Activated CD4-positive, CD25-positive, alpha-beta regulatory T cell treated with anti-CD3 and anti-CD28 coated beads, Interleukin-2, amount 50 U/mL, for 16 hours (primary cell): ENCODE data around the gene SLC25A40.
"Not testable (repeated sequence)": the region's sequence is repeated elsewhere in the genome, so short reads cannot be mapped to it uniquely, and the experiment has no call there.

Source experiments
- DNase-seq: peaks from one replicate; pipeline ENCODE4 v3.0.0-alpha.2; 2020; ENCODE audit warnings: low read depth, low spot score

The SLC25A40 gene

GRCh38 chr7:87872346-87872745, 3.8 kb downstream of the SLC25A40 start:
- DNase-seq: no peak

DNA sequence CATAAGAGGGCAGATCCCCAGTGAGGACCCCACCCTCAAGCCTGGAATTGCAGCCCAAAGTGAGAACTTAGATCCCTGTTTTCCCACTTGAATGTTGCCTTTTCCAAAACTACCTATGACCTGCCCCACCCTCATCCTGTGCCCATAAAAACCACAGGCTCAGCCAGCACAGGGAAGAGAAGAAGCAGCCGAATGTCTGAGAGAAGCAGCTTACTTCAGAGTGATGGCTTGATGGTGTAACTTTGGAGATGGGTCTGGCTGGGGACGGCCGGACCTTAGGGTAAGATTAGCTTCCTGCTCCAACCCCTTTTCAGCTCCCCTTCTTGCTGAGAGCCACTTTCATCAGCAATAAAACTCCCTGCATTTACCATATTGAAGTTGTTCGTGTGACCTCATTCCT, 5.7 kb downstream of the SLC25A40 start:
- DNase-seq: no peak

GRCh38 chr7:87866533-87866932, 9.6 kb downstream of the SLC25A40 start:
- not testable (repeated sequence) for DNase-seq

GRCh38 chr7:87866089-87866488, 10.1 kb downstream of the SLC25A40 start:
- DNase-seq: no peak

DNA sequence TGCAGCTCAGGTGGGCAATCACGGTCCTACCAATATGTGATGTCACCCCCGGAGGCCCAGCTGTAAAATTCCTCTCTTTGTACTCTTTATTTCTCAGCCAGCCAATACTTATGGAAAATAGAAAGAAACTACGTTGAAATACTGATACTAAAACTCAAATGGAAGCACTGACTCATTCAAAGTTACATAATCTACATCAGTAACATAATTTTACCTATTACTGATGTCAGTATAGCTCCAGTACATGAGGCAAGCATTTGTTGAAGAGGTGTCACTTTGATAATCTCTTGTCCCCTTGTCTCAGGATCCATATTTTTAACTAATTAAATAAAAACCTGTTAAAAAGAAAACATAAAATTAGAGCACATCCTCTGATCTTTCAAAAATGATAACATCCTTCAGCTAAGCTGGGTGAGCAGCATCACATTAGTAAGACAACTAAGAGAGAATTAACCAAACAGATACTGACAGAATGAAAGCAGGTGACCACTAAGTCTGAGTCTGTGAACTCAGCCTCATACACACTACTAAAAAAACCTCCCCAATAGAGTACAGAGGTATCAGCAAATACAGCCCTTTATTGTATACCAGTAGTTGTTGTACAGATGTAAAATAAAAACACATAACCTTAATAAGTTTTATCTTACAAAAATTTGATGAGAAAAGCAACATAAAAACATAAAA, 17.6 kb downstream of the SLC25A40 start:
- no peak for DNase-seq

- DNase-seq: no peak
Observed at GRCh38 chr7:87853237-87853864, 22.8 kb downstream of the SLC25A40 start.

- no peak for DNase-seq
Observed at GRCh38 chr7:87852306-87852705, 23.9 kb downstream of the SLC25A40 start.

DNA sequence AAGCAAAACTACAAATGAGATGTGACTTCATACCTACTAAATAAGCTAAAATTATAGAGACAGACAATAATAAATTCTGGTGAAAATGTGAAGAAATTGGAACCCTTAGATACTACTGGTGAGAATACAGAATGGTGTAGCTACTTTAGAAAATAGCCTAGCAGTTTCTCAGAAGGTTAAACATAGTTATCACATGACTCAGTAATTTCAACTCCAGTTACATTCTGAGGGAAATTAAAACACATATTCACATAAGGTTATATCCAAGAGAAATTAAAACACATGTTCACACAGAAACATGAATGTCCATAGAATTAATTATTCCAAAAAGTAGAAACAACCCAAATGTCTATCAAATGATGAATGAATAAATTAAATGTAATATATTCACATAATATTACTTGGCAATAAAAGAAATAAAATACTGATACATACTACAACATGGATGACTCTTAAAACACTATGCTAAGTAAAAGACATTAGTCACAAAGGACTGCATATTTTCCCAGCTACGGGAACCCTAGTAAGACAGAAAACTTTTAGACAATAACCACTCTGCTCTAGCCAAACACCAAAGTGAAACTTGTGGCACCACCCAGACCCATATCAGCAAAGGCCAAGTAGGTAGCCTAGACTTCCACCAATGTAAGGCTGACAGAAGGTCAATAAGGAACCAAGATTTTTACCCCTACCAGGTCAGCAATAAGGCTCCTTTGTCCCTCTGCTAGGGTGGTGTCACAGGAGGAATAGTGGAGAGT, 25.1 kb downstream of the SLC25A40 start:
- no peak for DNase-seq

- no peak for DNase-seq
Observed at GRCh38 chr7:87837597-87837996, 38.6 kb downstream of the SLC25A40 start.

GRCh38 chr7:87833130-87833529, 43.0 kb downstream of the SLC25A40 start:
- DNase-seq: no peak

DNA sequence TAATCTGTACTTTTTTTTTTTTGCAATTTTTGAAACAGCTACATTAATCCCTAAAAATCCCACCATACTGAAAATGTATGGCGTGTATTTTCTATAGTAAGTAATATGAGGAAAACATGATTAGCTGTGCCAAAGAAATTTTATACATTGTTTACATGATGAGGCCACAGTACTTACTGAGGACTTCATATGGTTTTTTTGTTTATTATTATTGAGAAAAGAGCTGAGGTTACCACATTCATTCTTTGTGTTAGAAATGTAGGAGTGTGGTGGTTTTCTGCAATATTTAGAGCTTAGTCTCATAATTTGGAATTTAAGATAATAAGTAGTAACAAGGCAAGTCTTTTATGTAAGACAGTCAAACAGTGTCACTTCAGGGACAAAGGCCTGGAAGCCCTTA, 45.1 kb downstream of the SLC25A40 start:
- DNase-seq: no peak

GRCh38 chr7:87828383-87828782, 47.8 kb downstream of the SLC25A40 start:
- DNase-seq: not testable (repeated sequence)

DNA sequence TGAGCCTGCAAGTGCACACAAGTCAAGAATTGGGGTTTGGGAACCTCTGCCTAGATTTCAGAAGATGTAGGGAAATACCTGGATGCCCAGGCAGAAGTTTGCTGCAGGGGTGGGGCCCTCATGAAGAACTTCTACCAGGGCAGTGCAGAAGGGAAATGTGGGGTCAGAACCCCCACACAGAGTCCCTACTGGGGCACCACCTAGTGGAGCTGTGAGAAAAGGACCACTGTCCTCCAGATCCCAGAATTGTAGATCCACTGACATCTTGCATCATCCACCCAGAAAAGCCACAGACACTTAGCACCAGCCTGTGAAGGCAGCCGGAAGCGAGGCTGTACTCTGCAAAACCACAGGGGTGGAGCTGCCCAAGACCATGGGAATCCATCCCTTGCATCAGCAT, 50.8 kb downstream of the SLC25A40 start:
- DNase-seq: not testable (repeated sequence)

- DNase-seq: not testable (repeated sequence)
Observed at GRCh38 chr7:87822056-87822455, 54.1 kb downstream of the SLC25A40 start.

- no peak for DNase-seq
Observed at GRCh38 chr7:87818336-87818735, 57.8 kb downstream of the SLC25A40 start.

- no peak for DNase-seq
Observed at GRCh38 chr7:87816389-87816788, 59.8 kb downstream of the SLC25A40 start.

GRCh38 chr7:87810726-87811125, 65.4 kb downstream of the SLC25A40 start:
- no peak for DNase-seq

GRCh38 chr7:87810130-87810529, 66.0 kb downstream of the SLC25A40 start:
- no peak for DNase-seq

GRCh38 chr7:87806150-87806549, 70.0 kb downstream of the SLC25A40 start:
- DNase-seq: no peak

DNA sequence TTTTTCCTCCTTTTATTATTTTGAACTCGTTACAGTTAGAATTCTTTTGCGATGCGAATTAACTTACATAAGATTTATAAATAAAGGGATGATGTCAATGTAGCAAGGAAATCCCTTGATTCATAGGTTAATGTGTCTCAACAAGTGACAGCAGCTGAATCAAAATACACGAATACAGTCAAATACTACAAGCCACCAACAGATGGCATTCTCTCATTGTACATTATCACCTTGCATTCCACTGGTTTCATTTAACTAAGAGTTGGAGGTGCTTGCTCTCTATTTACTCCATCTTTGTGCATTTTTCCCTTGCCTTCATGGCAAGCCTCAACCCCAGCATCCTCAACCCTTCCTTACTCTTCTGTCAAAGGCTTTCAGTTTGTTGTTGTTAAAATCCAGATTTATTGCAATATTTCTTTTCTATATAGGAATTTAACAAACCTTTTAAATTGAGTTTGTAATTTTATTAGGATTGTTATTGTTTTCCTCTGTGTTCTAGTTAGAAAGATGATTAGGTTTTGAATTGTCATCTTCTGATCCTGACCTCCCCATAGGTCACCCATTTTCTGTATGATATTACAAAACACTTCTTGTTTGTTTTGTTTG, 78.3 kb downstream of the SLC25A40 start:
- no peak for DNase-seq

DNA sequence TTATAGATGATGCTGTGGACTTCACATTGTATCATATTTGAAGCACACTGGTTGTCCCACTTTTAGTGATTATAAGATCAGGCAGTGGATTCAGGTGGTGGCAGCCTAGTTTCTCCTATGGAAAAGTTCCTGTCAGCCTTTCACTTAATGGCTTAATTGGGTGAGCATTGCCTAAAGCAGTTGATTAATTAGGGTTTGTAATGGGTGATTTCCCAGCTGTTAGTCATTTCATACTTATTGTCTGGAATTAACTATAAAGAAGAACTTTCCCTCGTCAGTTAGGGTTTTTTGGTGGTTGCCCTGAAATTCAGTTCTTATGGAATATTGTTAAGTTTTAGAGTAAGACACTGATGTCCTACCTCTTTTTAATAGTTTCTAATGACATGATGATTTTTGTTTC, 78.8 kb downstream of the SLC25A40 start:
- no peak for DNase-seq

GRCh38 chr7:87785368-87785995, 90.7 kb downstream of the SLC25A40 start:
- no peak for DNase-seq
